Measurements from ENCODE around the gene SORCS2. TPM values are rescaled to one million over a fixed set of nuclear protein-coding genes. Genes with fewer than 3 reads are reported as not detected.

SORCS2 gene
- total and polyA plus RNA-seq, 2 of the 4 experiments (the other 2 are of a cell fraction) = 0.36 to 0.62 TPM

DNA sequence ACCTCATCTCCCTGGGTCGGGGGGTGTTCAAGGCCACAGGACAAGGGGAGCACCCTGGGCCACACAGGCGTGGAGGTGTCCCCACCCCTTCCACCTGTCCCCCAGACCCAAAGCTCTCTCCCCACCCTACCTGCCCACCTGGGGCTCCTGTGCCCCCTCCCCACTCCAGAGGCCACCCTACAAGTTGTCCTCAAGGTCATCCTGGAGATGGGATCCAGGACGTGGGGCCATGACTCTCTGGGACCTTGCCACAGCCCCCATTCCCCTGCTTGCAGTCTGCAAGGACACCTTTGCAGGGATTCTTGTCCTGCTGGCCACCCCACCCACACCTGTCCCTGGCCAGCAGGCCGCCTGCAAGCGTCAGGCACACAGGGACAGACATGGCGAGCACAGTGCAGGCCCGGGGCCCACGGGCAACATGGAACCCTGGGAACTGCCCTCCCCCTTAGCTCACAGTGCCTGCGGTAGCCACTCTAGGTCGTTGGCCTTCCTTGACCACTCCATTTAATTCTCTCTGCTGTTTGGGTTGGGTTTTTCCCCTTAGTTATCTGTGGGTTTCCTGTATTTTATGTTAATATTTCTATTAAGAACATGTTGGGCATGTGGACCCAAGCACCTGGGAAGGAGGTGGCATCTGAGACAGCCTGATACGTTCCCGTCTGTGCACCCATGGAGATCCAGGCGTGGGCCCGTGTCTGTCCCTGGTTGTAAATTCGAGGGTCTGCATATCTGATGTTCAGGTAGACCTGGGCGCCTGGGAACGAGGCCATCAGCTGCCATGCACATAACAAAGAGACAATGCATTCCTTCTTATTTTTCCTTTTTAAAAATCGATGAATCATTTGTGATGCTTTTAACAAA, 549.8 kb downstream of the SORCS2 start (continued):
- no peak for TF ChIP-seq RCOR1 (IDR thresholded peaks at IDR 0.05; ENCODE audit: insufficient replicate concordance, low read length)

- no CpG with 5 or more reads among the region's 8 CpGs for WGBS, 2 experiments (ENCODE audit: extremely low coverage in 2 of 2, insufficient read length in 1 of 2)
- H2AFZ ChIP-seq (replicated peaks; ENCODE audit: low read length, poor library complexity) = no peak overlapping the region
- no peak overlapping the region for H3K4ac ChIP-seq (ENCODE audit: low read depth, low read length)
- H3K23ac ChIP-seq (ENCODE audit: low read depth, low read length) = no peak overlapping the region
- H3K9ac ChIP-seq (ENCODE audit: low read depth, low read length) = no peak overlapping the region
- no peaks in the 10 kb centered on the region for H3K4me1 ChIP-seq (ENCODE audit: control insufficient read depth, insufficient read depth, low read length)
- H2BK5ac ChIP-seq (ENCODE audit: low read depth, low read length, poor library complexity, severe bottlenecking) = no peak overlapping the region
- DNase-seq (no peak), ATAC-seq (ENCODE audit: low read depth) (no peak; the same call in 1 of the 2 replicates)
- H4K5ac ChIP-seq (ENCODE audit: low read depth, low read length) = no peak overlapping the region
- in situ Hi-C loops (cut with MboI; ENCODE audit: low sequenced_read_pairs) (no loop called here), intact Hi-C loops (cut with micrococcal nuclease) (no loop called here), dilution Hi-C loops (cut with HindIII; ENCODE audit: low sequenced_read_pairs, unreplicated experiment) (no loop called here)
- no peaks in the 10 kb centered on the region for H3K9me3 ChIP-seq (ENCODE audit: control insufficient read depth, insufficient read depth, low read length)
- no TSS peak for BruUV-seq (replicated peaks)
- no peak overlapping the region for H3K27ac ChIP-seq (ENCODE audit: insufficient read depth, low read length)
- no peak overlapping the region for H2AK9ac ChIP-seq (replicated peaks; ENCODE audit: low read depth, low read length, poor library complexity)
- no peaks in the 10 kb centered on the region for H3K36me3 ChIP-seq (ENCODE audit: control insufficient read depth, insufficient read depth, low read length)
- no peaks in the 10 kb centered on the region; the same call in 1 of the 2 replicates for H3K27me3 ChIP-seq (ENCODE audit: control insufficient read depth, insufficient read depth, low read length)
- H3K14ac ChIP-seq (replicated peaks; ENCODE audit: low read depth, low read length) = no peak overlapping the region
- H2BK15ac ChIP-seq (ENCODE audit: low read depth, low read length) = no peak overlapping the region
- no peaks in the 10 kb centered on the region for H4K20me1 ChIP-seq (ENCODE audit: insufficient read depth, low read length)
- H4K91ac ChIP-seq (ENCODE audit: insufficient read depth, low read depth, low read length) = no peak overlapping the region
- no peaks in the 10 kb centered on the region for H3K9me1 ChIP-seq (ENCODE audit: insufficient read depth, low read length)
- no peak overlapping the region for H3K4me3 ChIP-seq (ENCODE audit: insufficient read depth, low read depth, low read length)
- H4K8ac ChIP-seq (ENCODE audit: low read depth in 2 of 2, low read length in 2 of 2) = no peak overlapping the region
- CTCF ChIA-PET = interaction anchor here (1.0 kb wide), 1 partner anchor 23 kb away, joined by 4 read pairs; no protein-coding TSS in a partner anchor
- H3K79me1 ChIP-seq (ENCODE audit: low read depth in 1 of 2, low read length in 2 of 2) = no peaks in the 10 kb centered on the region
- H3K56ac ChIP-seq (ENCODE audit: extremely low read depth, insufficient read depth, low read length) = no peak overlapping the region
- H2AK5ac ChIP-seq (ENCODE audit: low read depth, low read length) = no peak overlapping the region
- no peak overlapping the region for H3K18ac ChIP-seq (ENCODE audit: low read depth, low read length)
- no peak overlapping the region for H2BK20ac ChIP-seq (ENCODE audit: low read depth, low read length)
- no peak overlapping the region for H3K4me2 ChIP-seq (ENCODE audit: low read depth, low read length)
- POLR2A ChIA-PET (ENCODE audit: unreplicated experiment) = no interaction called here
- no peak overlapping the region for H2BK120ac ChIP-seq (ENCODE audit: low read depth, low read length)
- TF ChIP-seq RCOR1 (IDR thresholded peaks at IDR 0.05; ENCODE audit: insufficient replicate concordance, low read length) (no peak), RAD21 (IDR thresholded peaks at IDR 0.05; ENCODE audit: low read length) (no peak), SMC3 (IDR thresholded peaks at IDR 0.05; ENCODE audit: low read depth, low read length) (no peak), RFX5 (IDR thresholded peaks at IDR 0.05; ENCODE audit: low read depth, low read length) (no peak), CHD1 (IDR thresholded peaks at IDR 0.05; ENCODE audit: low read depth, low read length) (no peak), USF2 (IDR thresholded peaks at IDR 0.05; ENCODE audit: low read depth, low read length) (no peak), FOS (IDR thresholded peaks at IDR 0.05; ENCODE audit: low read depth, low read length) (no peak), CEBPB (IDR thresholded peaks at IDR 0.05; ENCODE audit: low read depth, low read length) (no peak), POLR2A (IDR thresholded peaks at IDR 0.05; ENCODE audit: low read depth, low read length) (no peak), MXI1 (IDR thresholded peaks at IDR 0.05; ENCODE audit: borderline replicate concordance, low read depth, low read length) (no peak)
- TF ChIP-seq, protein P1, sequence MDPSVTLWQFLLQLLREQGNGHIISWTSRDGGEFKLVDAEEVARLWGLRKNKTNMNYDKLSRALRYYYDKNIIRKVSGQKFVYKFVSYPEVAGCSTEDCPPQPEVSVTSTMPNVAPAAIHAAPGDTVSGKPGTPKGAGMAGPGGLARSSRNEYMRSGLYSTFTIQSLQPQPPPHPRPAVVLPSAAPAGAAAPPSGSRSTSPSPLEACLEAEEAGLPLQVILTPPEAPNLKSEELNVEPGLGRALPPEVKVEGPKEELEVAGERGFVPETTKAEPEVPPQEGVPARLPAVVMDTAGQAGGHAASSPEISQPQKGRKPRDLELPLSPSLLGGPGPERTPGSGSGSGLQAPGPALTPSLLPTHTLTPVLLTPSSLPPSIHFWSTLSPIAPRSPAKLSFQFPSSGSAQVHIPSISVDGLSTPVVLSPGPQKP (IDR thresholded peaks at IDR 0.05; ENCODE audit: borderline replicate concordance, low read depth, low read length) = no peak
- TF ChIP-seq, protein P2, sequence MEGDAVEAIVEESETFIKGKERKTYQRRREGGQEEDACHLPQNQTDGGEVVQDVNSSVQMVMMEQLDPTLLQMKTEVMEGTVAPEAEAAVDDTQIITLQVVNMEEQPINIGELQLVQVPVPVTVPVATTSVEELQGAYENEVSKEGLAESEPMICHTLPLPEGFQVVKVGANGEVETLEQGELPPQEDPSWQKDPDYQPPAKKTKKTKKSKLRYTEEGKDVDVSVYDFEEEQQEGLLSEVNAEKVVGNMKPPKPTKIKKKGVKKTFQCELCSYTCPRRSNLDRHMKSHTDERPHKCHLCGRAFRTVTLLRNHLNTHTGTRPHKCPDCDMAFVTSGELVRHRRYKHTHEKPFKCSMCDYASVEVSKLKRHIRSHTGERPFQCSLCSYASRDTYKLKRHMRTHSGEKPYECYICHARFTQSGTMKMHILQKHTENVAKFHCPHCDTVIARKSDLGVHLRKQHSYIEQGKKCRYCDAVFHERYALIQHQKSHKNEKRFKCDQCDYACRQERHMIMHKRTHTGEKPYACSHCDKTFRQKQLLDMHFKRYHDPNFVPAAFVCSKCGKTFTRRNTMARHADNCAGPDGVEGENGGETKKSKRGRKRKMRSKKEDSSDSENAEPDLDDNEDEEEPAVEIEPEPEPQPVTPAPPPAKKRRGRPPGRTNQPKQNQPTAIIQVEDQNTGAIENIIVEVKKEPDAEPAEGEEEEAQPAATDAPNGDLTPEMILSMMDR (conservative IDR thresholded peaks at IDR 0.05; ENCODE audit: low read depth, low read length) = no peak
Observed at GRCh38 chr4:7742807-7743280, 550.5 kb downstream of the SORCS2 start.
